Progenitor cell of endocrine pancreas (in vitro differentiated cells): ENCODE results near the gene HVCN1. TPM values are rescaled to one million over a fixed set of nuclear protein-coding genes. Genes with fewer than 3 reads are reported as not detected.
A peak's percentile ranks its signal among the peaks of the same experiment; 100 is the strongest.

Experiments used
- DNase-seq: peaks from one replicate; pipeline ENCODE4 v3.0.0; 2021; ENCODE audit warnings: low spot score; ENCODE audit not compliant: unreplicated experiment
- H3K27ac Mint-ChIP-seq: 2 replicates; pipeline ENCODE4 v1.8.0; 2021; ENCODE audit warnings: mild to moderate bottlenecking, moderate library complexity, mixed read lengths
- H3K27me3 Mint-ChIP-seq: 2 replicates; pipeline ENCODE4 v1.8.0; 2021; ENCODE audit warnings: mixed read lengths
- H3K36me3 Mint-ChIP-seq: 2 replicates; pipeline ENCODE4 v1.8.0; 2022; ENCODE audit warnings: mixed read lengths; ENCODE audit not compliant: insufficient read depth
- H3K4me1 Mint-ChIP-seq: 2 replicates; pipeline ENCODE4 v1.8.0; 2021; ENCODE audit warnings: low read depth, mixed read lengths
- H3K4me3 Mint-ChIP-seq: 2 replicates; pipeline ENCODE4 v1.8.0; 2021; ENCODE audit warnings: low read depth, mild to moderate bottlenecking, moderate library complexity, mixed read lengths
- H3K9me3 Mint-ChIP-seq: 2 replicates; pipeline ENCODE4 v1.8.0; 2021; ENCODE audit warnings: low read depth, mixed read lengths
- total RNA-seq: library from RNA; stranded (reverse); gene quantifications from 2 replicates; pipeline ENCODE4 v1.2.1, GENCODE V29; 2021
- TF ChIP-seq, protein P1 (sequence below): fragments of 200-600 bp; sonication (generic); IDR thresholded peaks from one replicate; pipeline ENCODE4 v1.5.0; 2021; ENCODE audit warnings: antibody characterized with exemption, mild to moderate bottlenecking; ENCODE audit not compliant: unreplicated experiment

The HVCN1 gene
- total RNA-seq, 1 donor from 2014 or later = 4.2 TPM

DNA sequence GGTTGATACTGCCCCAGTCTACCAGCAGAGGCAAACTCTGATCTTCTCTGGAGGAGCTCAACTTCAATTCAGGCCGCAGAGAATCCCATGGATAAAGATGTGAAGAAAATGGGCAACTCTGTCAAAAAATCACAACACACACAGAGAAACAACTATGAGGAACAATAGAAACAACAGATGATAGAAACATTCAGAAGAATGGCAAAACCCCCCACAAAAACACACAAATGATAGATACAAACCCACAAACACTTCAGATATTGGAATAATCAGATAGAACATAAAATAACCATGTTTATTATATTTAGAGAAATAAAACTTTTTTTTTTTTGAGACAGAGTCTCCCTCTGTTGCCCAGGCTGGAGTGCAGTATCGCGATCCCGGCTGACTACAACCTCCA lies 20.0 kb upstream of the HVCN1 start:
- TF ChIP-seq, protein P1, sequence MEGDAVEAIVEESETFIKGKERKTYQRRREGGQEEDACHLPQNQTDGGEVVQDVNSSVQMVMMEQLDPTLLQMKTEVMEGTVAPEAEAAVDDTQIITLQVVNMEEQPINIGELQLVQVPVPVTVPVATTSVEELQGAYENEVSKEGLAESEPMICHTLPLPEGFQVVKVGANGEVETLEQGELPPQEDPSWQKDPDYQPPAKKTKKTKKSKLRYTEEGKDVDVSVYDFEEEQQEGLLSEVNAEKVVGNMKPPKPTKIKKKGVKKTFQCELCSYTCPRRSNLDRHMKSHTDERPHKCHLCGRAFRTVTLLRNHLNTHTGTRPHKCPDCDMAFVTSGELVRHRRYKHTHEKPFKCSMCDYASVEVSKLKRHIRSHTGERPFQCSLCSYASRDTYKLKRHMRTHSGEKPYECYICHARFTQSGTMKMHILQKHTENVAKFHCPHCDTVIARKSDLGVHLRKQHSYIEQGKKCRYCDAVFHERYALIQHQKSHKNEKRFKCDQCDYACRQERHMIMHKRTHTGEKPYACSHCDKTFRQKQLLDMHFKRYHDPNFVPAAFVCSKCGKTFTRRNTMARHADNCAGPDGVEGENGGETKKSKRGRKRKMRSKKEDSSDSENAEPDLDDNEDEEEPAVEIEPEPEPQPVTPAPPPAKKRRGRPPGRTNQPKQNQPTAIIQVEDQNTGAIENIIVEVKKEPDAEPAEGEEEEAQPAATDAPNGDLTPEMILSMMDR = no peak
- no peak for DNase-seq
- Mint-ChIP-seq H3K36me3 (peaks cover 4% of the 10 kb centered on the region), H3K4me3 (no peak overlapping the region), H3K4me1 (peaks cover 3% of the 10 kb centered on the region), H3K27ac (no peak overlapping the region), H3K9me3 (no peaks in the 10 kb centered on the region), H3K27me3 (no peaks in the 10 kb centered on the region)

DNA sequence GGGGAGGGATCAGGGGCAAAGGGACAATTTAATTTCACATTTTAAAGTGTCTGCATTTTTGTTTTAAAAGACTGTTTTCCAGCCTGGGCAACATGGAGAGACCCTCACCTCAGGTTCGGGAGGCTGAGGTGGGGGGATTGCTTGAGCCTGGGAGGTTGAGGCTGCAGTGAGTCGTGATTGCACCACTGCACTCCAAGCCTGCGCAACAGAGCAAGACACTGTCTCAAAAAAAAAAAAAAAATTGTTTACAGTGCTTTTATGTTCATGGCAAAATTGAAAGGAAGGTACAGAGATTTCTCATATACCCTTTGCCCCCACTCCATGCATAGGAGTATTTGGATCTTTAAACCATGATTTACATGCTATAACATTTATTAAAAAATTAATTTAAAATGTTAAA lies 16.4 kb upstream of the HVCN1 start:
- no peaks in the 10 kb centered on the region for H3K27me3 Mint-ChIP-seq
- H3K4me1 Mint-ChIP-seq = peaks cover 3% of the 10 kb centered on the region
- no peak for DNase-seq
- H3K27ac Mint-ChIP-seq = no peak overlapping the region
- peaks cover 2% of the 10 kb centered on the region for H3K36me3 Mint-ChIP-seq
- TF ChIP-seq, protein P1 = no peak
- no peaks in the 10 kb centered on the region for H3K9me3 Mint-ChIP-seq
- H3K4me3 Mint-ChIP-seq = no peak overlapping the region

DNA sequence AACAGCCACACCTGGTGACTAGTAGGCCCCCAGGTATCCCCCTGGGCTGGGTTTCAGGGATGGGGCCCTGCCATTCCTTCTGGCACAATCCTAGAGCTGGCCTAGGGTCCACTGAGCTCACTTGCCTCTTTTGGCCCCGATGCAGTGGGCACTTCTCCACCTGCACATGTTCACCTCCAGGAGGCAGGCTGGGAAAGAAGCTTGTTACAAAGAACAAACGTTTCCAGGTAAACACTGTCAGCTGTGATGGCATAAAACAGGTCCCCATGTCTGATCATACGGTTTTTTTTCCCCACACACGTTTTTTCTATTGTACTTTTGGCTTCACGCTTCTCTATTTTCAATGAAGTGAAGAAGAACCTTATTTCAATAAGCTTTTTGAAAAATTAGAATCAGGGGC lies 15.8 kb upstream of the HVCN1 start:
- H3K27ac Mint-ChIP-seq = no peak overlapping the region
- H3K4me1 Mint-ChIP-seq = peaks cover 3% of the 10 kb centered on the region
- TF ChIP-seq, protein P1 = peak; percentile 50
- H3K4me3 Mint-ChIP-seq = no peak overlapping the region
- DNase-seq = peak; percentile 14
- H3K9me3 Mint-ChIP-seq = no peaks in the 10 kb centered on the region
- peaks cover 2% of the 10 kb centered on the region for H3K36me3 Mint-ChIP-seq
- peaks cover 3% of the 10 kb centered on the region for H3K27me3 Mint-ChIP-seq

DNA sequence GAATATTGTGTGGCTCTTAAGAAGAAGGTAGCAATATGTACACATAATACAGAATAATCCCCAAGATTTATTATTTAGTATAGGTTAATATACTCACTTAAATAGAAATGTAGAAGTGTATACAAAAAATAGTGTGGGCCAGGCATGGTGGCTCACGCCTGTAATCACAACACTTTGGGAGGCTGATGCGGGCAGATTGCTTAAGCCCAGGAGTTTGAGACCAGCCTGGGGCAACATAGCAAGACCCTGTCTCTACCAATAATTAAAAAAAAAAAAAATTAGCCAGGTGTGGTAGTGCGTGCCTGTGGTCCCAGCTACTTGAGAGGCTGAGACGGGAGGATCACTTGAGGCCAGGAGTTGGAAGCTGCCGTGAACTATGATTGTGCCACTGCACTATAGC lies 15.3 kb upstream of the HVCN1 start:
- Mint-ChIP-seq H3K9me3 (no peaks in the 10 kb centered on the region), H3K4me3 (no peak overlapping the region)

DNA sequence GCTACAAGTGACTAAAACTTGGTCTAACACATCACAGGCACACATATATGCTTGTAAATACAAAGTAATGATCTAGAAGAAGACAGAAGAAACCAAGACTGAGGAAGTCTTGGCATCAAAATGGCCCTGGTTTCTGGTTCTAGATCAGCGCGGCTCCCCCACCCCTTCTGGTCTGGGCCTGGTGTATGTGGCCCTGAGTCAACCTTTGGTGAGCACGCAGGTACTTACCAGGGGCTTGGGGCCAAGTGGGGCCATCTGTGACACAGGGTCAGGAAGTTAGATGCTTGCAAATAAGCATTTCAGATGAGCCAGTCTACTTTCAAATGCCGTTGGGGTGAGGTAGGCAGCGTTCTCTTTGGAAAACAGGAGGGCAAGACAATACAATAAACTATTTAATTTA lies 13.2 kb upstream of the HVCN1 start:
- peaks cover 8% of the 10 kb centered on the region for H3K27me3 Mint-ChIP-seq
- H3K4me3 Mint-ChIP-seq = no peak overlapping the region
- H3K27ac Mint-ChIP-seq = no peak overlapping the region

More for the DNA sequence above, 15.3 kb upstream of the HVCN1 start:
- no peak overlapping the region for H3K27ac Mint-ChIP-seq
- TF ChIP-seq, protein P1 = no peak
- H3K27me3 Mint-ChIP-seq = peaks cover 5% of the 10 kb centered on the region
- H3K4me1 Mint-ChIP-seq = peaks cover 3% of the 10 kb centered on the region
- peaks cover 2% of the 10 kb centered on the region for H3K36me3 Mint-ChIP-seq
- DNase-seq = no peak

More for the DNA sequence above, 13.2 kb upstream of the HVCN1 start:
- no peak for DNase-seq
- no peaks in the 10 kb centered on the region for H3K36me3 Mint-ChIP-seq
- H3K9me3 Mint-ChIP-seq = no peaks in the 10 kb centered on the region
- peaks cover 3% of the 10 kb centered on the region for H3K4me1 Mint-ChIP-seq
- TF ChIP-seq, protein P1 = no peak
